ENCODE measurements around the gene PTPN14. TPM values are rescaled to one million over a fixed set of nuclear protein-coding genes. Genes with fewer than 3 reads are reported as not detected.

PTPN14 gene
- total RNA-seq, 1 donor from 2014 or later, result 71.4 TPM

DNA sequence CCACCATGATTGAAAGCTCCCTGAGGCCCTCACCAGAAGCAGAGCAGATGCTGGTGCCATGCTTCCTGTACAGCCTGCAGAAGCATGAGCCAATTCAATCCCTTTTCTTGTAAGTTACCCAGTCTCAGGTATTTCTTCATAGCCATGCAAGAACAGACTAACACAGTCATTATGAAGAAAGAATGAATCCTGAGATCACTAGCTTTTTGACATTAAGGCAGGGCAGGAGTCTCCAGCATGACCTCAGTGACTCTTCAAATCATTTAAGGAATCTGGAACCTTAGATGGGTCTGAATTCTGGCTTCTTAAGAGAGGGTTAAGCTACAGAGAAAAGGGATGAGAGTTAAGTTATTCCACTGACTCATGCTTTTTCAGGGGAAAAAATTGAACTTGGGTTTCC, 79.0 kb downstream of the PTPN14 start:
- peaks cover 56% of the 10 kb centered on the region for H3K4me1 Mint-ChIP-seq (ENCODE audit: low read depth)
- DNase-seq (ENCODE audit: low spot score), result no peak
- H3K4me3 Mint-ChIP-seq (ENCODE audit: low read depth), result no peak overlapping the region
- H3K9me3 Mint-ChIP-seq, result peaks cover 4% of the 10 kb centered on the region
- intact Hi-C loops (cut with micrococcal nuclease), result loop anchor here (2.0 kb wide), 1 partner anchor 34 kb away; no protein-coding TSS in a partner anchor
- H3K27ac Mint-ChIP-seq, result peak overlapping the region; percentile 78
- H3K36me3 Mint-ChIP-seq (ENCODE audit: low read depth), result peaks cover 20% of the 10 kb centered on the region
- H3K27me3 Mint-ChIP-seq (ENCODE audit: low read depth), result no peaks in the 10 kb centered on the region

DNA sequence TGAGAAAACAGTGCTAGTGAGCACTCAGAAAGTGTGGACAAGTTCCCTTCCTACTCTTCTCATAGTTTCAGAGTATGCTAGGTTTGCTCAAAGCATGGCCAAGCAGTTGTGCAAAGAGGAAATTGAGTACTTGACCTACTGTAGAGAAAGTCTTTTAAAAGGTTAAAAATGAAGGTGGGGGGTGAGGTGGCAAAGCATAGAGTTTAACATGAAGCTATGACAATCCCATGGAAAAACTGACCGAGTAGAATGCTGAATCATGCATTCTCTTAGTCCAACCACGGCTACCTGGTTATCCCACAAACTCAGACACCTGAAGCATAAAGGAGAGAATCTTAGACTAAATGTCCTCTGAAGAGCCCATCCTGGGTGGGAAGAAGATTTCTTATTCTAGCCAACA, 79.9 kb downstream of the PTPN14 start:
- peaks cover 4% of the 10 kb centered on the region for H3K9me3 Mint-ChIP-seq
- peaks cover 20% of the 10 kb centered on the region for H3K36me3 Mint-ChIP-seq (ENCODE audit: low read depth)
- DNase-seq (ENCODE audit: low spot score), result no peak
- no peaks in the 10 kb centered on the region for H3K27me3 Mint-ChIP-seq (ENCODE audit: low read depth)
- H3K27ac Mint-ChIP-seq, result peak overlapping the region; percentile 65
- H3K4me3 Mint-ChIP-seq (ENCODE audit: low read depth), result no peak overlapping the region
- intact Hi-C loops (cut with micrococcal nuclease), result loop anchor here (2.0 kb wide), 1 partner anchor 21 kb away; no protein-coding TSS in a partner anchor
- H3K4me1 Mint-ChIP-seq (ENCODE audit: low read depth), result peaks cover 55% of the 10 kb centered on the region

DNA sequence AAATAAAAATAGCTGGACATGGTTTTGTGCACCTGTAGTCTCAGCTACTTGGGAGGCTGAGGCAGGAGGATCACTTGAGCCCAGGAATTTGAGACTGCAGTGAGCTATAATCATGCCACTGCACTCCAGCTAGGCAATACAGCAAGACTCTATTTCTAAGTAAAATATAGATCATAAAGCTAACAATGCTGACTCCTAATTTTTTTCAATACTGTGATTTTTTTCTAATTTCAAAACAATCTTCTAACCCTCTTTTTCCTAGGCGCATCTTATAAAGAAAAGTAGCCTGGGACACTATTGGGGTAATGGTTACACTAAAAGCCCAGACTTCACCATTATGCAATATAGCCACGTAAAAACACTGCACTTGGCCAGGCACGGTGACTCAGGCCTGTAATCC, 81.3 kb downstream of the PTPN14 start:
- no peak overlapping the region for H3K4me3 Mint-ChIP-seq (ENCODE audit: low read depth)
- intact Hi-C loops (cut with micrococcal nuclease), result loop anchor here (2.0 kb wide), 1 partner anchor 19 kb away; no protein-coding TSS in a partner anchor
- H3K9me3 Mint-ChIP-seq, result peaks cover 4% of the 10 kb centered on the region
- DNase-seq (ENCODE audit: low spot score), result no peak
- H3K4me1 Mint-ChIP-seq (ENCODE audit: low read depth), result peaks cover 45% of the 10 kb centered on the region
- peaks cover 15% of the 10 kb centered on the region for H3K36me3 Mint-ChIP-seq (ENCODE audit: low read depth)
- no peaks in the 10 kb centered on the region for H3K27me3 Mint-ChIP-seq (ENCODE audit: low read depth)
- no peak overlapping the region for H3K27ac Mint-ChIP-seq

DNA sequence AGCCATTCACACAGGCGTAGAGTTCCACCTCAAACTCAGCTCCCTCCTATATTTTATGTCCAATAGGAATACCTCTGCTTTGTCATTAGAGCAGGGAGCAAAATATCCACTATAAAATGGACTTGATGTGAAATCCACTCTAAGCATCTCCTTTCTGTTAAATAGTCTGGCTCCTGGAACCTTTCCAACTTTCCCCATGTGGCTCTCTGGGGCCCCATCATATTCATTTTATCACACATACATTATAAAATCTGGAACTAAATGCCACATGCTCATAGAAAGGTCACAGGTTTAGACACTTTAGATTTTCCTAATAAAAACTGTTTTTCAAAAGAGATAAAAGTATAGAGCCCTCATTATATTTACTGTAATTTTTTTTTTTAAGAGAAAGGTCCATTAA, 82.1 kb downstream of the PTPN14 start:
- H3K4me1 Mint-ChIP-seq (ENCODE audit: low read depth), result peaks cover 44% of the 10 kb centered on the region
- no peaks in the 10 kb centered on the region for H3K27me3 Mint-ChIP-seq (ENCODE audit: low read depth)
- H3K36me3 Mint-ChIP-seq (ENCODE audit: low read depth), result peaks cover 22% of the 10 kb centered on the region
- H3K9me3 Mint-ChIP-seq, result peaks cover 4% of the 10 kb centered on the region
- H3K4me3 Mint-ChIP-seq (ENCODE audit: low read depth), result no peak overlapping the region
- intact Hi-C loops (cut with micrococcal nuclease), result no loop called here
- no peak overlapping the region for H3K27ac Mint-ChIP-seq
- DNase-seq (ENCODE audit: low spot score), result no peak

DNA sequence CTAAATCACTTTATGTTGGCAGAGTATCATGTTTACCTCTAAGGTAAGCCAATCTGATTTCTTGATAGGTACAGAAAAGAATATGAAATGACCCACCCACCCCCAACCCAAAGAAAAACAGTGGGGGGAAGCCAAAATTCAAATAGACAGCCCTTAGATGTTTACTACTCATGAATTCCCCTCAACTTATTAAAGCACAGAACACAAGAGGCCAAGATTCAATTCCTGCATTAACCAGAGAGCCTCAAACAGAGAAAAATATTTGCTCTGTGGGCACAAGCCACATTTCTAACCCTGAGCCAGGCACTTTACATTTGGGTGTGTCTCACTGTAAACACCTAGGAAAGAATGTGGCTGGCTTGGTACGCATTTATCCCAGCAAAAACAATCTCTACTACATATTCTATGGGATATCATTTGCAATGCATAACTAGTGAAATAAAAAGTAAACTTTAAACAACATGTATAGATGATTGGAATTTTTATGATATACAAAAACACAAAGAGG, 84.3 kb downstream of the PTPN14 start:
- intact Hi-C loops (cut with micrococcal nuclease), result no loop called here
- Mint-ChIP-seq H3K36me3 (ENCODE audit: low read depth) (peaks cover 36% of the 10 kb centered on the region), H3K9me3 (peaks cover 1% of the 10 kb centered on the region), H3K4me1 (ENCODE audit: low read depth) (peaks cover 37% of the 10 kb centered on the region), H3K4me3 (ENCODE audit: low read depth) (no peak overlapping the region), H3K27ac (no peak overlapping the region), H3K27me3 (ENCODE audit: low read depth) (no peaks in the 10 kb centered on the region)
- DNase-seq (ENCODE audit: low spot score), result no peak

DNA sequence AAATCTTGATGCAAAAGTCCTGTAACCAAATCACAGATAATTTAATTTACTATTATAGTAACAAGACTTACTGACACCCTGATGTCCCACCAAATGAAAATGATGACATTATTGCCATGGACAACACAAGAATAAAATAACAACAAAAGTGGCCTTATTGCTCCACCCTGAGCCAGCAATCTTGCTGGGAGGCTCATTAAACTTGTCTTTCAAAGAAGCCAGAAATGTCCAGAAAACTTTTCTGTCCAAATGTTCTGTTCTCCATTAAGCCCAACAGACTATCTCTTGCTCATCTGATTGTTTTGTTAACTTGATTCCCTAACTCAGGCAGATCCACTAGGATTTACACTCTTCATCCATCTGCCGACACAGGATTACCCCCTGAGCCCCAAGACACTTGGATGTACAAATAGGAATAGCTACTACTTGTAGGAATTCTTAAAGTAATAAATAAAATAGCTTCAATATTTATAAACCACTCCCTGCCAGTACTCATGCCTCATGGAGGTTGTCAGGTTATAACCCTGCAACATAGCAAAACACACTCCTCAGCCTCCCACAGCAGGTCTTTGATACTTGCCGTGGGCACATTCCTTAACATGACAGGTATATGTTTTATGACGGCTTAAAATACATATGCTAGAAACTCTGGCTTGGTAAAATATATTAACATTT, 84.9 kb downstream of the PTPN14 start:
- intact Hi-C loops (cut with micrococcal nuclease), result no loop called here
- no peak overlapping the region for H3K4me3 Mint-ChIP-seq (ENCODE audit: low read depth)
- no peaks in the 10 kb centered on the region for H3K27me3 Mint-ChIP-seq (ENCODE audit: low read depth)
- H3K4me1 Mint-ChIP-seq (ENCODE audit: low read depth), result peaks cover 34% of the 10 kb centered on the region
- H3K36me3 Mint-ChIP-seq (ENCODE audit: low read depth), result peaks cover 38% of the 10 kb centered on the region
- no peaks in the 10 kb centered on the region for H3K9me3 Mint-ChIP-seq
- no peak overlapping the region for H3K27ac Mint-ChIP-seq
- DNase-seq (ENCODE audit: low spot score), result no peak

DNA sequence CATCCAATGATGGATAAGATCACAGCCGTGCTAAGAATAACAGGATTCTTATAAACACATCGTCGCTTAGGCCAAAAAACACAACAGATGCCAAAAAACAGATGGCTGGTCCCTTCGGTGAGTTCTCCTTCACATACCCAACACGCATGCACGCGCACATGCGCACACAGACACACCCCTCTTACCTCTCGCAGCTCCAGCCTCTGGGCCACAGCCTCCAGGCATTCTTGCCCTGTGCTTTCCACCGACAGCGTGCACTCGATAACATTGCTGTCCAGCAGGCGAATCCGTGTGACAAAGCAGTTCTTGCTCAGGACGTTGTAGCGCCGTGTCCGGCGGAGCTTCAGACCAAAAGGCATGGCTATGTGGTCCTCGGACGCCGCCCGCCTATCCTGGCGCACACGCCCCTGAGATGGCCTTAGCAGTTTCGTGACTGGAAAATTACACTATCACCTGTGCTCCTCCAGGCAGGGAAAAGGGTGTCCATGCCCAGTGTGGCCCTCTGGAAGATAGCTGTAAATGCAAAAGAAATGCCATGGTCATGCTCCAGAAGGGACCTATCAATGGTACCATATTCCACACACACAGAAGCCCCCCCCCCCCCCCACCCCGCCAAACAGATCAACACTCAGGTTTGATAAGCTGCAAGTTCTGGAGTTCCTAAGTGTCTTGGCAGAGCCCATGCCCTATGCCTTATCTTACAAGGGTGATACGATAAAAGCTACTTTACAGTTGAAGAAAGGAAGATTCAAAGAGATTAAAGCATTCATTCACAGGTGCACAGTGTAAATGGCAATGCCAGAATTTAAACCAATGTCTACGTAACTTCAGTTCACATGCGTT, 86.7 kb downstream of the PTPN14 start:
- no peaks in the 10 kb centered on the region for H3K9me3 Mint-ChIP-seq
- H3K4me1 Mint-ChIP-seq (ENCODE audit: low read depth), result peaks cover 37% of the 10 kb centered on the region
- no peak overlapping the region for H3K4me3 Mint-ChIP-seq (ENCODE audit: low read depth)
- intact Hi-C loops (cut with micrococcal nuclease), result no loop called here
- no peak for DNase-seq (ENCODE audit: low spot score)
- peak overlapping the region; percentile 21 for H3K27ac Mint-ChIP-seq
- no peaks in the 10 kb centered on the region for H3K27me3 Mint-ChIP-seq (ENCODE audit: low read depth)
- peaks cover 42% of the 10 kb centered on the region for H3K36me3 Mint-ChIP-seq (ENCODE audit: low read depth)

DNA sequence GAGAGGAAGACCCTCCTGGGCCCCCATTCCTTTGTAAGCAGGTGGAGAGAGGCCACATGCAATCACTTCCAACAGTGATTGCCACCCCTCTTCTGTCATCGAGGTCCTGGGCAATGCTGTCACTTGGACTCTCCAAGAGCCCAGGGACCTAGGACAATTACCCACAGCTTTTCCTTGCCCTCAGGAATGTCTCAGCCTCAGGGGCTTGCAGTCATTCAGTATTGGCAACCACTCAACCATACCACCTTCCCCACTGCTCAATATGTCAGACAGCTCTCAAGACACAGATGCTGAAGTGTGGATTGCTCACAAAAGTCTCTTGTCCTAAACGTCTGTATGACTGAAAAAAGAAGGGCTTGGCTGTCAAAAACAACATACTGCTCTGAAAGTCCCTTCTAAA, 87.8 kb downstream of the PTPN14 start:
- Mint-ChIP-seq H3K9me3 (no peaks in the 10 kb centered on the region), H3K27me3 (ENCODE audit: low read depth) (no peaks in the 10 kb centered on the region), H3K27ac (peak overlapping the region; percentile 21), H3K36me3 (ENCODE audit: low read depth) (peaks cover 43% of the 10 kb centered on the region), H3K4me1 (ENCODE audit: low read depth) (peaks cover 34% of the 10 kb centered on the region), H3K4me3 (ENCODE audit: low read depth) (no peak overlapping the region)
- no peak for DNase-seq (ENCODE audit: low spot score)
- intact Hi-C loops (cut with micrococcal nuclease), result no loop called here

DNA sequence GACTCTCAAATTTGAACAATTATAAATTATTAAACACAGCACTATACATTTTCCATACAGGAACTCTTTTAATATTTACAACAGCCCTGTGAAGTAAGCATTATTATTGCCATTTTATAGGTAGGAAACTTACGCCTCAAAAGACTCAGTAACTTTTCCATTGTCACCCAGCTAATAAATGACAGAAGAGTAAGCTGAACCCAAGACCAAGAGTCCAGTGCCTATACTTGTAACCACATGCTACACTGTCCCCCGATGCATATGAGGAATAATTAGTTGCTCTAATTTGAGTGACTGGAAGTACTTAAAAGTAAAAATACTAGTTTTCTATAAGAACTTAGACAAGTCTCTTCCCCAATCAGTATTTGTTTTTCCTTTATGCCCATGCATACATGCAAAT, 88.5 kb downstream of the PTPN14 start:
- Mint-ChIP-seq H3K4me3 (ENCODE audit: low read depth) (no peak overlapping the region), H3K9me3 (no peaks in the 10 kb centered on the region), H3K27ac (peak overlapping the region; percentile 19), H3K36me3 (ENCODE audit: low read depth) (peaks cover 46% of the 10 kb centered on the region), H3K27me3 (ENCODE audit: low read depth) (no peaks in the 10 kb centered on the region), H3K4me1 (ENCODE audit: low read depth) (peaks cover 39% of the 10 kb centered on the region)
- DNase-seq (ENCODE audit: low spot score), result no peak
- intact Hi-C loops (cut with micrococcal nuclease), result no loop called here

DNA sequence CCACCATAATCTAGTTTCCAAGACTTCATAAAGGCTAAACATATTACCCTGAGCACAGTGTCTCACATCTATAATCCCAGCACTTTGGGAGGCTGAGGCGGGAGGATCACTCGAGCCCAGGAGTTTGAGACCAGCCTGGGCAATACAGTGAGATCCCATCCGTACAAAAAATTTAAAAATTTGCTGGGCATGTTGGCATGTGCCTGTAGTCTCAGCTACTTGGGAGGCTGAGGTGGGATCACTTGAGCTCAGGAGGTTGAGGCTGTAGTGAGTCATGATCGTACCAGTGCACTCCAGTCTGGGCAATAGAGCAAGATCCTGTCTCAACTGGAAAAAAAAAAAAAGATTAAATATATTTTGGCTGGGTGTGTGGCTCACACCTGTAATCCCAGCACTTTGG, 90.1 kb downstream of the PTPN14 start:
- H3K4me1 Mint-ChIP-seq (ENCODE audit: low read depth), result peaks cover 44% of the 10 kb centered on the region
- peaks cover 47% of the 10 kb centered on the region for H3K36me3 Mint-ChIP-seq (ENCODE audit: low read depth)
- intact Hi-C loops (cut with micrococcal nuclease), result no loop called here
- no peaks in the 10 kb centered on the region for H3K9me3 Mint-ChIP-seq
- H3K27ac Mint-ChIP-seq, result no peak overlapping the region
- DNase-seq (ENCODE audit: low spot score), result no peak
- no peaks in the 10 kb centered on the region for H3K27me3 Mint-ChIP-seq (ENCODE audit: low read depth)
- H3K4me3 Mint-ChIP-seq (ENCODE audit: low read depth), result no peak overlapping the region

DNA sequence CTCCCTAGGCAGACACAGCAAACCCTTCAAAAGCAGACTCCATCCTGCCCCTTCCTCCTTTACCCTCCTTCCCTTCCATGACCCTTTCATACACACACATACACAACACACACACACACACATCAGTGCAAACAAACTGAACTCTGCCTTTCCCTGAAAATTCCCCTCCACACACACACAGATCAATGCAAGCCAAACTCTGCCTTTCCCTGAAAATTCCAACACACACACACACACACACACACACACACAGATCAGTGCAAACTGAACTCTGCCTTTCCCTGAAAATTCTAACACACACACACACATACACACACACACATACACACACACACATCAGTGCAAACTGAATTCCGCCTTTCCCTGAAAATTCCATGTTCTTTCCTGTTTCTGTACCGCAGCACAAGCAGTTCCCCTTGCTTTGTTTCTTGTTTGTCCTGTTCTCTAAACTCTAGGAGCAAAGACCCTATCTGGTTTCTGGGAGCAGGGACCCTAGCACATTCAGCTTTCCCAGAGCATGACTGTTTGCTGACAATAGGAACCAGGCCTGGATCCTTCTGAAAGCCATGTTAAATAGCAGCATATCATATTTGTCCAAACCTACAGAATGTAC, 91.0 kb downstream of the PTPN14 start:
- Mint-ChIP-seq H3K9me3 (no peaks in the 10 kb centered on the region), H3K27ac (peak overlapping the region; percentile 8), H3K4me3 (ENCODE audit: low read depth) (no peak overlapping the region), H3K36me3 (ENCODE audit: low read depth) (peaks cover 44% of the 10 kb centered on the region), H3K4me1 (ENCODE audit: low read depth) (peaks cover 52% of the 10 kb centered on the region), H3K27me3 (ENCODE audit: low read depth) (no peaks in the 10 kb centered on the region)
- DNase-seq (ENCODE audit: low spot score), result no peak
- intact Hi-C loops (cut with micrococcal nuclease), result no loop called here

DNA sequence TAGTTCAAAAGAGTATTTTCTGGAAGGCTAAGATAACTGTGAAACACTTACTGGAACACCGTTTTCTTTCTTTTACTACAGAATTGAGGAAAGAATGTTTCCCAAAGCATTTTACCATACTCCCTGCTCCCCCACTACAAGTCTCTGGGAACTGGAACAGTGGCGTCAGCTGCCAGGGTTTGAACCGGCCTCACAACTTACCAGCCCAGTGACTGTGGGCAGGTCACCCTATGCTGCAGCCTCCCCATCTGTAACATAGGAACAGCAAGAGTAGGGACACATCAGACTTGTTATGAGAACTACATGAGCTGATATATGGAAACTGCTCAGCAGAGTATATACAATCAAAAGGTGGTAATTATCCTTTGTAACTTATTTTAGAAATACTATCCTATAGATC, 91.5 kb downstream of the PTPN14 start:
- Mint-ChIP-seq H3K27ac (no peak overlapping the region), H3K9me3 (no peaks in the 10 kb centered on the region)
- intact Hi-C loops (cut with micrococcal nuclease), result loop anchor here (5.0 kb wide), 1 partner anchor 47 kb away; no protein-coding TSS in a partner anchor

More for the DNA sequence above, 91.5 kb downstream of the PTPN14 start:
- Mint-ChIP-seq H3K36me3 (ENCODE audit: low read depth) (peaks cover 48% of the 10 kb centered on the region), H3K4me1 (ENCODE audit: low read depth) (peaks cover 56% of the 10 kb centered on the region), H3K27me3 (ENCODE audit: low read depth) (no peaks in the 10 kb centered on the region), H3K4me3 (ENCODE audit: low read depth) (no peak overlapping the region)
- DNase-seq (ENCODE audit: low spot score), result no peak

Measured in activated T-helper 2 cell treated with anti-CD3 and anti-CD28 coated beads, Interferon-gamma antibody, Interleukin-2, Interleukin-4, amounts not matched to agents 10 μg/mL and 5 μg/mL and 100 μg/mL, durations not matched to agents 14 hours and 24 hours and 36 hours (primary cell).